ENCODE data around the gene DLD.

DLD gene

DNA sequence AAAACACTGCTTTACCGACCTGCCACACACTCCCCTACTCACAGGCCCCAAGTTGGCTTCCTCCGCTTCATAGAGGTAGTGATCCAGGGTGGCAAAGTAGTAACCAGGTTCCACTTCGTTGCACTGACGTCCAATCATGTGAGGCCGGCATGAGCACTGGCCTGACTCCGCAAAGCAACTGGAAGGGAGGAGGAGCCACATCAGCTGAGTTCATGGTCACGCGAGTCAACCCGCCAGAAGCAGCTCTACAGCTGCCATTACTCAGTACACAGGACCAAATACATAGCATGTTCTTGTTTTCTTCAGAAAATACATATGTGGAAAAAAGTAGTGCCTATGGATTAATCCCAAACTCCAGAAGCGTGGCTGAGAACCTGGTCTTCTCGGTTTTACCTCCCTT is 73.5 kb downstream of the DLD start:
- TF ChIP-seq OSR1 (CRISPR knock-in tag; IDR thresholded peaks at IDR 0.05) = no peak
- no peak for ATAC-seq

DNA sequence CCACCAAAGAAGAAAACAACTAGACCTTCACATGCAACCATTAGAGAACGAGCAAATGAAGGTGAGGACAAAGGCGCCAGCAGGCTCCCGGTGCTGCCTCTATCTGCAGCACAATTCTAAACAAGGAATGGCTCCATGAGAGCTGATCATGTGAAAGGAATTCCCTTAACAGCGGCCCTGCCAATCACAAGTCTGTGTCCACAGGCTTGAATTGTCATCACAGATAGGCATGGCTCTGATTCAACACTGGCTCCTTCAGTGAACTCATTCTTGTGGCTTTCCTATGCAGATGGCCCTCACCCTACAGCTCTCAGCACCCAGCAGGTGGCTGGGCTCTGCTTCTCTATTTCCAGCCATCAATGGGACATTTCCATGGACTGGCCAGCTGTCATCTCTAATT is 75.7 kb downstream of the DLD start:
- TF ChIP-seq OSR1 (CRISPR knock-in tag; IDR thresholded peaks at IDR 0.05) (no peak), ZC3H10 (CRISPR knock-in tag; IDR thresholded peaks at IDR 0.05) (no peak), SNAI2 (CRISPR knock-in tag; IDR thresholded peaks at IDR 0.05) (no peak), ISL1 (CRISPR knock-in tag; IDR thresholded peaks at IDR 0.05) (peak; percentile 6; the same call in 1 of the 2 replicates)
- TF ChIP-seq, protein P1, sequence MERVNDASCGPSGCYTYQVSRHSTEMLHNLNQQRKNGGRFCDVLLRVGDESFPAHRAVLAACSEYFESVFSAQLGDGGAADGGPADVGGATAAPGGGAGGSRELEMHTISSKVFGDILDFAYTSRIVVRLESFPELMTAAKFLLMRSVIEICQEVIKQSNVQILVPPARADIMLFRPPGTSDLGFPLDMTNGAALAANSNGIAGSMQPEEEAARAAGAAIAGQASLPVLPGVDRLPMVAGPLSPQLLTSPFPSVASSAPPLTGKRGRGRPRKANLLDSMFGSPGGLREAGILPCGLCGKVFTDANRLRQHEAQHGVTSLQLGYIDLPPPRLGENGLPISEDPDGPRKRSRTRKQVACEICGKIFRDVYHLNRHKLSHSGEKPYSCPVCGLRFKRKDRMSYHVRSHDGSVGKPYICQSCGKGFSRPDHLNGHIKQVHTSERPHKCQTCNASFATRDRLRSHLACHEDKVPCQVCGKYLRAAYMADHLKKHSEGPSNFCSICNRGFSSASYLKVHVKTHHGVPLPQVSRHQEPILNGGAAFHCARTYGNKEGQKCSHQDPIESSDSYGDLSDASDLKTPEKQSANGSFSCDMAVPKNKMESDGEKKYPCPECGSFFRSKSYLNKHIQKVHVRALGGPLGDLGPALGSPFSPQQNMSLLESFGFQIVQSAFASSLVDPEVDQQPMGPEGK (CRISPR knock-in tag; IDR thresholded peaks at IDR 0.05; ENCODE audit: borderline replicate concordance) = no peak
- ATAC-seq = peak; percentile 80

DNA sequence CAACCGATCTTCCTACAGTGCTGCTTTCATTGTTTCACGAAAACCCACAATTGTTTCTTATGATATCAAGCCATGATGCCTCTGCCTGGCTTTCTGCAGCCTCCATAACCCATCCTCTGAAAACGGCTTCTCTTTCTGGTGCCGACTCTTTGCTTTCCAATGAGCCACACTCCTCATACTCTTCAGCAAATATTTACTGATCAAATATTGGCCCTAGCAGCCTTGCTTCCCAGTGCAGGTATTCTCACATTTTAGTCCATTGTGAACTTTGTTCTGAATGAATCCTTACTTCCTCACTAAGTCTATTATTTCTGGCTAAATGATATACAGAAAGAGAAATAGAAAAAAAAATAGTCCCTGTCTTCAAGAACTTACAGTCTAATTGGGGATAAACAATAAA is 76.4 kb downstream of the DLD start:
- TF ChIP-seq PPARA (CRISPR knock-in tag; IDR thresholded peaks at IDR 0.05; ENCODE audit: borderline replicate concordance) (no peak), OSR1 (CRISPR knock-in tag; IDR thresholded peaks at IDR 0.05) (no peak), ZFP30 (CRISPR knock-in tag; IDR thresholded peaks at IDR 0.05) (no peak), TCF4 (CRISPR knock-in tag; IDR thresholded peaks at IDR 0.05; ENCODE audit: borderline replicate concordance) (no peak), GLIS3 (CRISPR knock-in tag; IDR thresholded peaks at IDR 0.05) (no peak), CSDC2 (CRISPR knock-in tag; IDR thresholded peaks at IDR 0.05) (no peak), RARB (CRISPR knock-in tag; IDR thresholded peaks at IDR 0.05) (no peak), ARNTL (CRISPR knock-in tag; IDR thresholded peaks at IDR 0.05; ENCODE audit: borderline replicate concordance, low read depth) (no peak), BACH2 (CRISPR knock-in tag; IDR thresholded peaks at IDR 0.05; ENCODE audit: borderline replicate concordance) (no peak), ZNF70 (CRISPR knock-in tag; IDR thresholded peaks at IDR 0.05) (no peak), ESRRG (CRISPR knock-in tag; IDR thresholded peaks at IDR 0.05) (no peak), SNAI2 (CRISPR knock-in tag; IDR thresholded peaks at IDR 0.05) (no peak), ISL1 (CRISPR knock-in tag; IDR thresholded peaks at IDR 0.05) (no peak), ZFP3 (CRISPR knock-in tag; IDR thresholded peaks at IDR 0.05) (no peak), ZNF8 (CRISPR knock-in tag; IDR thresholded peaks at IDR 0.05) (no peak)
- TF ChIP-seq, protein P2, sequence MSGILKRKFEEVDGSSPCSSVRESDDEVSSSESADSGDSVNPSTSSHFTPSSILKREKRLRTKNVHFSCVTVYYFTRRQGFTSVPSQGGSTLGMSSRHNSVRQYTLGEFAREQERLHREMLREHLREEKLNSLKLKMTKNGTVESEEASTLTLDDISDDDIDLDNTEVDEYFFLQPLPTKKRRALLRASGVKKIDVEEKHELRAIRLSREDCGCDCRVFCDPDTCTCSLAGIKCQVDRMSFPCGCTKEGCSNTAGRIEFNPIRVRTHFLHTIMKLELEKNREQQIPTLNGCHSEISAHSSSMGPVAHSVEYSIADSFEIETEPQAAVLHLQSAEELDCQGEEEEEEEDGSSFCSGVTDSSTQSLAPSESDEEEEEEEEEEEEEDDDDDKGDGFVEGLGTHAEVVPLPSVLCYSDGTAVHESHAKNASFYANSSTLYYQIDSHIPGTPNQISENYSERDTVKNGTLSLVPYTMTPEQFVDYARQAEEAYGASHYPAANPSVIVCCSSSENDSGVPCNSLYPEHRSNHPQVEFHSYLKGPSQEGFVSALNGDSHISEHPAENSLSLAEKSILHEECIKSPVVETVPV (CRISPR knock-in tag; IDR thresholded peaks at IDR 0.05) = no peak
- TF ChIP-seq, protein P3, sequence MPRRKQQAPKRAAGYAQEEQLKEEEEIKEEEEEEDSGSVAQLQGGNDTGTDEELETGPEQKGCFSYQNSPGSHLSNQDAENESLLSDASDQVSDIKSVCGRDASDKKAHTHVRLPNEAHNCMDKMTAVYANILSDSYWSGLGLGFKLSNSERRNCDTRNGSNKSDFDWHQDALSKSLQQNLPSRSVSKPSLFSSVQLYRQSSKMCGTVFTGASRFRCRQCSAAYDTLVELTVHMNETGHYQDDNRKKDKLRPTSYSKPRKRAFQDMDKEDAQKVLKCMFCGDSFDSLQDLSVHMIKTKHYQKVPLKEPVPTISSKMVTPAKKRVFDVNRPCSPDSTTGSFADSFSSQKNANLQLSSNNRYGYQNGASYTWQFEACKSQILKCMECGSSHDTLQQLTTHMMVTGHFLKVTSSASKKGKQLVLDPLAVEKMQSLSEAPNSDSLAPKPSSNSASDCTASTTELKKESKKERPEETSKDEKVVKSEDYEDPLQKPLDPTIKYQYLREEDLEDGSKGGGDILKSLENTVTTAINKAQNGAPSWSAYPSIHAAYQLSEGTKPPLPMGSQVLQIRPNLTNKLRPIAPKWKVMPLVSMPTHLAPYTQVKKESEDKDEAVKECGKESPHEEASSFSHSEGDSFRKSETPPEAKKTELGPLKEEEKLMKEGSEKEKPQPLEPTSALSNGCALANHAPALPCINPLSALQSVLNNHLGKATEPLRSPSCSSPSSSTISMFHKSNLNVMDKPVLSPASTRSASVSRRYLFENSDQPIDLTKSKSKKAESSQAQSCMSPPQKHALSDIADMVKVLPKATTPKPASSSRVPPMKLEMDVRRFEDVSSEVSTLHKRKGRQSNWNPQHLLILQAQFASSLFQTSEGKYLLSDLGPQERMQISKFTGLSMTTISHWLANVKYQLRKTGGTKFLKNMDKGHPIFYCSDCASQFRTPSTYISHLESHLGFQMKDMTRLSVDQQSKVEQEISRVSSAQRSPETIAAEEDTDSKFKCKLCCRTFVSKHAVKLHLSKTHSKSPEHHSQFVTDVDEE (CRISPR knock-in tag; IDR thresholded peaks at IDR 0.05) = no peak
- TF ChIP-seq, protein P1 (CRISPR knock-in tag; IDR thresholded peaks at IDR 0.05; ENCODE audit: borderline replicate concordance) = no peak
- TF ChIP-seq, protein P4, sequence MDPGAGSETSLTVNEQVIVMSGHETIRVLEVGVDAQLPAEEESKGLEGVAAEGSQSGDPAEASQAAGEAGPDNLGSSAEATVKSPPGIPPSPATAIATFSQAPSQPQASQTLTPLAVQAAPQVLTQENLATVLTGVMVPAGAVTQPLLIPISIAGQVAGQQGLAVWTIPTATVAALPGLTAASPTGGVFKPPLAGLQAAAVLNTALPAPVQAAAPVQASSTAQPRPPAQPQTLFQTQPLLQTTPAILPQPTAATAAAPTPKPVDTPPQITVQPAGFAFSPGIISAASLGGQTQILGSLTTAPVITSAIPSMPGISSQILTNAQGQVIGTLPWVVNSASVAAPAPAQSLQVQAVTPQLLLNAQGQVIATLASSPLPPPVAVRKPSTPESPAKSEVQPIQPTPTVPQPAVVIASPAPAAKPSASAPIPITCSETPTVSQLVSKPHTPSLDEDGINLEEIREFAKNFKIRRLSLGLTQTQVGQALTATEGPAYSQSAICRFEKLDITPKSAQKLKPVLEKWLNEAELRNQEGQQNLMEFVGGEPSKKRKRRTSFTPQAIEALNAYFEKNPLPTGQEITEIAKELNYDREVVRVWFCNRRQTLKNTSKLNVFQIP (CRISPR knock-in tag; IDR thresholded peaks at IDR 0.05; ENCODE audit: borderline replicate concordance, low read depth) = no peak
- TF ChIP-seq, protein P5, sequence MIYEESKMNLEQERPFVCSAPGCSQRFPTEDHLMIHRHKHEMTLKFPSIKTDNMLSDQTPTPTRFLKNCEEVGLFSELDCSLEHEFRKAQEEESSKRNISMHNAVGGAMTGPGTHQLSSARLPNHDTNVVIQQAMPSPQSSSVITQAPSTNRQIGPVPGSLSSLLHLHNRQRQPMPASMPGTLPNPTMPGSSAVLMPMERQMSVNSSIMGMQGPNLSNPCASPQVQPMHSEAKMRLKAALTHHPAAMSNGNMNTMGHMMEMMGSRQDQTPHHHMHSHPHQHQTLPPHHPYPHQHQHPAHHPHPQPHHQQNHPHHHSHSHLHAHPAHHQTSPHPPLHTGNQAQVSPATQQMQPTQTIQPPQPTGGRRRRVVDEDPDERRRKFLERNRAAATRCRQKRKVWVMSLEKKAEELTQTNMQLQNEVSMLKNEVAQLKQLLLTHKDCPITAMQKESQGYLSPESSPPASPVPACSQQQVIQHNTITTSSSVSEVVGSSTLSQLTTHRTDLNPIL (CRISPR knock-in tag; IDR thresholded peaks at IDR 0.05; ENCODE audit: low read depth) = no peak
- no peak for ATAC-seq
